WERI-Rb-1 (cell line): Measurements from ENCODE around the gene PTPRD.

ENCODE experiments used
- DNase-seq: peaks from one replicate; pipeline ENCODE4 v3.0.0-alpha.2; 2020
- H3K27ac ChIP-seq: fragments of 250-450 bp; sonication (Bioruptor Pico); 2 replicates; pipeline ENCODE4 v1.5.1; 2020; ENCODE audit warnings: mild to moderate bottlenecking, moderate library complexity
- H3K27me3 ChIP-seq: fragments of 250-450 bp; sonication (Bioruptor Pico); 2 replicates; pipeline ENCODE4 v1.5.1; 2021; ENCODE audit warnings: mild to moderate bottlenecking, low read depth, moderate library complexity; ENCODE audit not compliant: insufficient read depth, severe bottlenecking
- H3K36me3 ChIP-seq: fragments of 250-450 bp; sonication (Bioruptor Pico); 2 replicates; pipeline ENCODE4 v1.5.1; 2020; ENCODE audit warnings: mild to moderate bottlenecking, moderate library complexity
- H3K4me3 ChIP-seq: 2 replicates; pipeline ENCODE4 v1.5.1; 2011; ENCODE audit warnings: low read depth, mild to moderate bottlenecking, control low read depth, low read length
- H3K9me3 ChIP-seq: fragments of 250-450 bp; sonication (Bioruptor Pico); 2 replicates; pipeline ENCODE4 v1.5.1; 2021; ENCODE audit warnings: mild to moderate bottlenecking, moderate library complexity; ENCODE audit not compliant: severe bottlenecking
- CTCF ChIP-seq: IDR thresholded peaks from 2 replicates; pipeline ENCODE4 v1.5.1; 2011; ENCODE audit warnings: low read depth, mild to moderate bottlenecking, control low read depth, inconsistent platforms, low read length

Gene PTPRD

GRCh38 chr9:8713149-8713810 lies 1899.5 kb downstream of the PTPRD start:
- no peaks in the 10 kb centered on the region for H3K27me3 ChIP-seq
- TF ChIP-seq CTCF, result no peak
- no peak overlapping the region for H3K27ac ChIP-seq
- no peak for DNase-seq
- H3K4me3 ChIP-seq, result no peak overlapping the region
- H3K9me3 ChIP-seq, result no peaks in the 10 kb centered on the region
- H3K36me3 ChIP-seq, result no peaks in the 10 kb centered on the region

GRCh38 chr9:8709731-8710130 lies 1903.1 kb downstream of the PTPRD start:
- DNase-seq, result no peak
- no peaks in the 10 kb centered on the region for H3K9me3 ChIP-seq
- TF ChIP-seq CTCF, result no peak
- H3K27me3 ChIP-seq, result no peaks in the 10 kb centered on the region
- H3K36me3 ChIP-seq, result no peaks in the 10 kb centered on the region
- H3K4me3 ChIP-seq, result no peak overlapping the region
- no peak overlapping the region for H3K27ac ChIP-seq

- Histone ChIP-seq H3K4me3 (no peak overlapping the region), H3K27me3 (no peaks in the 10 kb centered on the region), H3K27ac (no peak overlapping the region), H3K36me3 (no peaks in the 10 kb centered on the region), H3K9me3 (no peaks in the 10 kb centered on the region)
- no peak for DNase-seq
- no peak for TF ChIP-seq CTCF
These were observed 1904.1 kb downstream of the PTPRD start for GRCh38 chr9:8708728-8709127.

- Histone ChIP-seq H3K27me3 (no peaks in the 10 kb centered on the region), H3K27ac (no peak overlapping the region), H3K36me3 (no peaks in the 10 kb centered on the region), H3K4me3 (no peak overlapping the region), H3K9me3 (no peaks in the 10 kb centered on the region)
- no peak for DNase-seq
- no peak for TF ChIP-seq CTCF
These were observed 1905.8 kb downstream of the PTPRD start for GRCh38 chr9:8706998-8707397.

- Histone ChIP-seq H3K27ac (no peak overlapping the region), H3K36me3 (no peaks in the 10 kb centered on the region), H3K9me3 (no peaks in the 10 kb centered on the region), H3K27me3 (no peaks in the 10 kb centered on the region), H3K4me3 (no peak overlapping the region)
- no peak for TF ChIP-seq CTCF
- no peak for DNase-seq
These were observed 1906.3 kb downstream of the PTPRD start for GRCh38 chr9:8706531-8706930.

GRCh38 chr9:8705861-8706260 lies 1906.9 kb downstream of the PTPRD start:
- Histone ChIP-seq H3K27ac (no peak overlapping the region), H3K9me3 (no peaks in the 10 kb centered on the region), H3K27me3 (no peaks in the 10 kb centered on the region), H3K4me3 (no peak overlapping the region), H3K36me3 (no peaks in the 10 kb centered on the region)
- DNase-seq, result no peak
- no peak for TF ChIP-seq CTCF
